Keratinocyte (primary cell): ENCODE measurements around the gene EFEMP1.

Source experiments
- CTCF ChIP-seq, 3 experiments: IDR thresholded peaks in 1 of 3; conservative IDR thresholded peaks in 1 of 3; optimal IDR thresholded peaks in 1 of 3; 2 replicates in 2 of 3; 3 replicates in 1 of 3; pipeline versions ENCODE3 to v1.5.1; 2011; ENCODE audit warnings: low read length in 3 of 3, mild to moderate bottlenecking in 3 of 3, moderate library complexity in 2 of 3, control low read depth in 1 of 3, inconsistent platforms in 1 of 3; ENCODE audit not compliant: insufficient read depth in 2 of 3; ENCODE audit errors: extremely low read depth in 1 of 3
- EZH2 ChIP-seq: IDR thresholded peaks from one replicate; pipeline ENCODE4 v1.6.1; 2012; ENCODE audit warnings: inconsistent platforms, mild to moderate bottlenecking, low read length, moderate library complexity

DNA sequence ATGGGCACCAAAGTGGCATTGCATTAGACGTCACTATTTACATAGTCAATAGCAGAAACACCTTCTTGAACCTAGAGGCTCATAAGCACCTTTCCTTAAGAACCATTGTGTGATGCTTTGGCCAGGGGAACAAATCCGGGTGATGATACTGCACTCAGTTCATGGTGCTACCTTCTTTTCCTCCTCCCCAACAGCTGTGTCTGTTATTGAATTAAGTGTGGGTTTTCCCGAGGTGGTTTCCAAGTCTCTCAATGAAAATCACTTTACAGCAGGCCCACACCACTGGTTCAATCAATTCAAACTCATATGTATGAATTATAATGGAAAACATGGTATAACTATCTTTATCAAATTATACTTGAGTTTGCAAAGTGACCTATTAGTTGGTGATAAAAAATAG lies 9.3 kb upstream of the EFEMP1 start:
- TF ChIP-seq CTCF (optimal IDR thresholded peaks at IDR 0.05 in 1 of 3, IDR thresholded peaks at IDR 0.05 in 1 of 3, conservative IDR thresholded peaks at IDR 0.05 in 1 of 3; ENCODE audit: extremely low read depth in 1 of 3, insufficient read depth in 2 of 3, low read length in 3 of 3) = no peak
- TF ChIP-seq EZH2 = no peak
